Hematopoietic multipotent progenitor cell treated with erythropoietin and hydrocortisone succinate and interleukin-3 and kit ligand, for 15 days (in vitro differentiated cells): Measurements from ENCODE around the gene RPAP2.
"Not testable (repeated sequence)": the region's sequence is repeated elsewhere in the genome, so short reads cannot be mapped to it uniquely, and the experiment has no call there.

Source experiments
- DNase-seq: peaks from one replicate; pipeline ENCODE4 v3.0.0-alpha.2; 2015; ENCODE audit warnings: low spot score

RPAP2 gene

GRCh38 chr1:92323473-92324453 is 24.9 kb downstream of the RPAP2 start:
- no peak for DNase-seq

GRCh38 chr1:92324784-92325183 is 25.9 kb downstream of the RPAP2 start:
- DNase-seq, result no peak

GRCh38 chr1:92326681-92327080 is 27.8 kb downstream of the RPAP2 start:
- no peak for DNase-seq

GRCh38 chr1:92327794-92328193 is 28.9 kb downstream of the RPAP2 start:
- DNase-seq, result no peak

GRCh38 chr1:92329347-92330129 is 30.7 kb downstream of the RPAP2 start:
- no peak for DNase-seq

- DNase-seq, result no peak
Measured at GRCh38 chr1:92333668-92334067, 34.8 kb downstream of the RPAP2 start.

GRCh38 chr1:92340154-92340553 is 41.3 kb downstream of the RPAP2 start:
- no peak for DNase-seq

GRCh38 chr1:92342401-92342800 is 43.5 kb downstream of the RPAP2 start:
- no peak for DNase-seq

- no peak for DNase-seq
Measured at GRCh38 chr1:92343061-92343460, 44.2 kb downstream of the RPAP2 start.

- DNase-seq, result no peak
Measured at GRCh38 chr1:92346866-92347640, 48.2 kb downstream of the RPAP2 start.

- no peak for DNase-seq
Measured at GRCh38 chr1:92352856-92353255, 54.0 kb downstream of the RPAP2 start.

- no peak for DNase-seq
Measured at GRCh38 chr1:92354259-92354658, 55.4 kb downstream of the RPAP2 start.

GRCh38 chr1:92356956-92357355 is 58.1 kb downstream of the RPAP2 start:
- no peak for DNase-seq

- not testable (repeated sequence) for DNase-seq
Measured at GRCh38 chr1:92359382-92359781, 60.5 kb downstream of the RPAP2 start.

- no peak for DNase-seq
Measured at GRCh38 chr1:92359986-92360385, 61.1 kb downstream of the RPAP2 start.

- DNase-seq, result no peak
Measured at GRCh38 chr1:92362970-92363369, 64.1 kb downstream of the RPAP2 start.

- DNase-seq, result no peak
Measured at GRCh38 chr1:92363401-92363800, 64.5 kb downstream of the RPAP2 start.

GRCh38 chr1:92365378-92366039 is 66.7 kb downstream of the RPAP2 start:
- no peak for DNase-seq

- DNase-seq, result no peak
Measured at GRCh38 chr1:92366040-92366395, 67.2 kb downstream of the RPAP2 start.

GRCh38 chr1:92367496-92367895 is 68.6 kb downstream of the RPAP2 start:
- no peak for DNase-seq

GRCh38 chr1:92372164-92372563 is 73.3 kb downstream of the RPAP2 start:
- no peak for DNase-seq

- no peak for DNase-seq
Measured at GRCh38 chr1:92374223-92374622, 75.4 kb downstream of the RPAP2 start.
